K562 (cell line): Measurements from ENCODE around the gene SORL1-AS1.

Experiments
- ATAC-seq: fragments of 200-7000 bp; cut with Tn5 transposase; 3 replicates; pipeline ENCODE4 v1.9.1; 2020; ENCODE audit warnings: moderate library complexity
- BruUV-seq: library from RNA; stranded (reverse); fragments of 400-500 nt; replicated peaks from 2 replicates; lab custom pipeline; 2021; lab: Mats Ljungman, UMichigan
- CTCF ChIA-PET: fragments of 300-600 bp; formaldehyde crosslinking; extraction: SDS; loops from one replicate; lab custom pipeline; 2021; ENCODE audit warnings: low intra/inter-chr PET ratio; lab: Yijun Ruan, JAX
- POLR2A ChIA-PET: fragments of 300-600, 350-650 bp; sonication (Branson Sonifier 250); formaldehyde crosslinking; extraction: SDS; loops from one replicate; lab custom pipeline; 2021; ENCODE audit warnings: antibody characterized with exemption, inconsistent platforms; lab: Yijun Ruan, JAX
- DNase-seq, 4 experiments: peaks; one replicate each; pipeline versions ENCODE4 v3.0.0 to v3.0.0-alpha.2; 2011 to 2018; ENCODE audit warnings: low spot score in 3 of 4, mixed read lengths in 3 of 4; ENCODE audit errors: extremely low read depth in 1 of 4
- FAIRE-seq: peaks from 2 replicates; lab custom pipeline; 2011; peaks lifted over from hg19 to GRCh38; lab: Jason Lieb, UNC
- H2AFZ ChIP-seq: 2 replicates; pipeline ENCODE4 v1.6.0; 2011; ENCODE audit warnings: low read depth, low read length, control low read depth, inconsistent platforms
- H3K27ac ChIP-seq: fragments of 200-600 bp; 3 replicates; pipeline ENCODE4 v1.8.0; 2011; ENCODE audit warnings: low read depth, mild to moderate bottlenecking, control low read depth, inconsistent platforms, low read length, moderate library complexity, mixed read lengths; ENCODE audit errors: extremely low read depth
- H3K27me3 ChIP-seq, 2 experiments: fragments of 300-600 bp in 1 of 2; 2 replicates in 1 of 2; 3 replicates in 1 of 2; pipeline versions ENCODE4 v1.6.0 to v1.8.0; 2011; ENCODE audit warnings: inconsistent platforms in 2 of 2, low read length in 2 of 2, mild to moderate bottlenecking in 1 of 2, mixed read lengths in 1 of 2, moderate library complexity in 1 of 2; ENCODE audit not compliant: control insufficient read depth in 2 of 2, insufficient read depth in 2 of 2
- H3K36me3 ChIP-seq: fragments of 300-600 bp; 3 replicates; pipeline ENCODE4 v1.8.0; 2011; ENCODE audit warnings: mild to moderate bottlenecking, low read length, inconsistent platforms; ENCODE audit not compliant: control insufficient read depth, insufficient read depth
- H3K4me1 ChIP-seq, 2 experiments: fragments of 200-600 bp in 1 of 2; replicated peaks in 1 of 2; 2 replicates in 1 of 2; 3 replicates in 1 of 2; pipeline versions ENCODE4 v1.5.1 to v1.8.0; 2011; ENCODE audit warnings: inconsistent platforms in 2 of 2, low read length in 2 of 2, mild to moderate bottlenecking in 1 of 2, mixed read lengths in 1 of 2, moderate library complexity in 1 of 2; ENCODE audit not compliant: control insufficient read depth in 2 of 2, insufficient read depth in 2 of 2
- H3K4me2 ChIP-seq: 2 replicates; pipeline ENCODE4 v1.6.1; 2011; ENCODE audit warnings: low read length, control low read depth, inconsistent platforms, mixed read lengths; ENCODE audit not compliant: insufficient read depth
- H3K4me3 ChIP-seq: fragments of 200-600 bp; sonication (generic), shearing (Covaris generic); 2 replicates; pipeline ENCODE4 v1.5.1; 2016; ENCODE audit warnings: control low read depth, inconsistent platforms
- H3K79me2 ChIP-seq: fragments of 200-600 bp; 3 replicates; pipeline ENCODE4 v1.8.0; 2011; ENCODE audit warnings: low read length, inconsistent platforms; ENCODE audit not compliant: control insufficient read depth, insufficient read depth
- H3K9ac ChIP-seq, 2 experiments: 2 replicates each; pipeline versions ENCODE4 v1.6.0 to v1.6.1; 2011; ENCODE audit warnings: low read depth in 2 of 2, low read length in 2 of 2, control low read depth in 1 of 2, inconsistent platforms in 1 of 2, mild to moderate bottlenecking in 1 of 2, mixed read lengths in 1 of 2; ENCODE audit not compliant: insufficient read depth in 1 of 2
- H3K9me1 ChIP-seq: one replicate; pipeline ENCODE4 v1.6.0; 2011; ENCODE audit warnings: inconsistent platforms, mild to moderate bottlenecking, low read length, moderate library complexity; ENCODE audit not compliant: control insufficient read depth, insufficient read depth
- H3K9me3 ChIP-seq: replicated peaks from 2 replicates; pipeline ENCODE4 v1.5.1; 2011; ENCODE audit warnings: low read depth, low read length, inconsistent platforms; ENCODE audit not compliant: control insufficient read depth, insufficient read depth
- H4K20me1 ChIP-seq: replicated peaks from 2 replicates; pipeline ENCODE4 v1.6.1; 2011; ENCODE audit warnings: low read length, inconsistent platforms, mixed read lengths; ENCODE audit not compliant: control insufficient read depth, insufficient read depth
- CHCHD3 ChIP-seq: fragments of 250-450 bp; sonication (Bioruptor Pico); IDR thresholded peaks from 2 replicates; pipeline ENCODE4 v2.1.2; 2022; ENCODE audit warnings: mild to moderate bottlenecking
- DACH1 ChIP-seq: fragments of 450-650 bp; IDR thresholded peaks from 2 replicates; pipeline ENCODE4 v1.6.1; 2018; ENCODE audit not compliant: partially characterized antibody
- ERF ChIP-seq: fragments of 450-650 bp; formaldehyde crosslinking; IDR thresholded peaks from 2 replicates; pipeline ENCODE4 v1.4.0; 2020; ENCODE audit warnings: mild to moderate bottlenecking, mixed read lengths
- MBD1 ChIP-seq: fragments of 250-450 bp; sonication (Bioruptor Pico); IDR thresholded peaks from 2 replicates; pipeline ENCODE4 v1.8.0; 2022; ENCODE audit warnings: inconsistent platforms
- STAT5A ChIP-seq: IDR thresholded peaks from 2 replicates; pipeline ENCODE4 v1.6.1; 2012; ENCODE audit warnings: low read length, inconsistent platforms, borderline replicate concordance
- ZBTB12 ChIP-seq: fragments of 250-450 bp; sonication (Bioruptor Pico); IDR thresholded peaks from 2 replicates; pipeline ENCODE4 v1.4.0; 2020
- ZBTB9 ChIP-seq: fragments of 450-650 bp; formaldehyde crosslinking; IDR thresholded peaks from 2 replicates; pipeline ENCODE4 v1.4.0; 2020; ENCODE audit warnings: mild to moderate bottlenecking, moderate library complexity
- ZNF316 ChIP-seq: fragments of 450-650 bp; IDR thresholded peaks from 2 replicates; pipeline ENCODE4 v1.6.1; 2016
- ZNF395 ChIP-seq: fragments of 200-800 bp; sonication (Bioruptor generic); IDR thresholded peaks from 2 replicates; pipeline ENCODE4 v1.6.1; 2017; ENCODE audit warnings: missing genetic modification characterization, missing compliant biosample characterization
- WGBS: fragments of 100-300 bp; shearing (Covaris generic); methylation state at CpG from one replicate; pipeline ENCODE4 v1.1.6; 2016; ENCODE audit warnings: low coverage, mixed read lengths; ENCODE audit not compliant: insufficient coverage; ENCODE audit errors: missing lambda C conversion rate; 5-methylcytosine and 5-hydroxymethylcytosine counted together
- in situ Hi-C: fragments of 300-500 bp; cut with MboI; formaldehyde crosslinking; loops from 4 replicates; pipeline ENCODE4 v1.15.0; 2018; ENCODE audit warnings: inconsistent platforms, mixed read lengths
- intact Hi-C: fragments of 100-400 bp; cut with micrococcal nuclease; formaldehyde crosslinking; loops from 2 replicates; pipeline ENCODE4 v1.14.2; 2022

SORL1-AS1 gene

GRCh38 chr11:121494355-121495099 is 41.8 kb upstream of the SORL1-AS1 start:
- no peak overlapping the region for H3K27ac ChIP-seq
- CTCF ChIA-PET, result no interaction called here
- no peaks in the 10 kb centered on the region for H3K9me3 ChIP-seq
- 2% methylated on average over 6 of the region's 7 CpGs for WGBS
- H4K20me1 ChIP-seq, result no peaks in the 10 kb centered on the region
- TF ChIP-seq STAT5A, result no peak
- TF ChIP-seq DACH1, result no peak
- no peak for TF ChIP-seq ZBTB9 (CRISPR knock-in tag)
- TF ChIP-seq CHCHD3, result no peak
- no peak for TF ChIP-seq ZNF316
- no peak for TF ChIP-seq MBD1
- no peak for TF ChIP-seq ZBTB12 (CRISPR knock-in tag)
- TF ChIP-seq ERF, result no peak
- no peak for TF ChIP-seq ZNF395 (CRISPR knock-in tag)
- POLR2A ChIA-PET, result no interaction called here
- ATAC-seq (no peak), DNase-seq (no peak), FAIRE-seq (no peak)
- no peak overlapping the region for H2AFZ ChIP-seq
- intact Hi-C loops (no loop called here), in situ Hi-C loops (no loop called here)
- no peaks in the 10 kb centered on the region for H3K9me1 ChIP-seq
- no TSS peak for BruUV-seq
- no peaks in the 10 kb centered on the region for H3K27me3 ChIP-seq
- H3K79me2 ChIP-seq, result no peaks in the 10 kb centered on the region
- no peaks in the 10 kb centered on the region for H3K36me3 ChIP-seq
- no peak overlapping the region for H3K4me2 ChIP-seq
- no peak overlapping the region for H3K9ac ChIP-seq
- H3K4me1 ChIP-seq, result no peaks in the 10 kb centered on the region
- H3K4me3 ChIP-seq, result no peak overlapping the region
